Activated T-helper 1 cell treated with anti-CD3 and anti-CD28 coated beads, Interleukin-12 subunit alpha, Interleukin-12 subunit beta, Interleukin-2, Interleukin-4 antibody, amounts not matched to agents 30 ng/mL and 10 ng/mL and 1 ng/mL, durations not matched to agents 14 hours and 24 hours and 36 hours (primary cell): Measurements from ENCODE around the gene CCND3. TPM values are rescaled to one million over a fixed set of nuclear protein-coding genes. Genes with fewer than 3 reads are reported as not detected.
A peak's percentile ranks its signal among the peaks of the same experiment; 100 is the strongest.

Experiments
- DNase-seq: peaks from one replicate; pipeline ENCODE4 v3.0.0; 2021; ENCODE audit warnings: low spot score
- H3K27ac Mint-ChIP-seq: one replicate; pipeline ENCODE4 v1.8.0; 2021; ENCODE audit warnings: mild to moderate bottlenecking, mixed read lengths
- H3K27me3 Mint-ChIP-seq: one replicate; pipeline ENCODE4 v1.8.0; 2022; ENCODE audit warnings: mild to moderate bottlenecking, moderate library complexity, mixed read lengths; ENCODE audit not compliant: insufficient read depth
- H3K36me3 Mint-ChIP-seq: one replicate; pipeline ENCODE4 v1.8.0; 2021; ENCODE audit warnings: low read depth, mixed read lengths
- H3K4me1 Mint-ChIP-seq: one replicate; pipeline ENCODE4 v1.8.0; 2021; ENCODE audit warnings: low read depth, mixed read lengths
- H3K4me3 Mint-ChIP-seq: one replicate; pipeline ENCODE4 v1.8.0; 2021; ENCODE audit warnings: mild to moderate bottlenecking, moderate library complexity, mixed read lengths
- H3K9me3 Mint-ChIP-seq: one replicate; pipeline ENCODE4 v1.8.0; 2021; ENCODE audit warnings: mixed read lengths
- intact Hi-C: fragments of 100-400 bp; cut with micrococcal nuclease; formaldehyde crosslinking; loops from one replicate; pipeline ENCODE4 v1.15.1; 2024
- total RNA-seq: library from RNA; stranded (reverse); gene quantifications from 2 replicates; pipeline ENCODE4 v1.2.3, GENCODE V29; 2022

CCND3 gene
- total RNA-seq, 1 donor from 2014 or later = 351 TPM

- Mint-ChIP-seq H3K27me3 (no peaks in the 10 kb centered on the region), H3K4me1 (peaks cover 50% of the 10 kb centered on the region), H3K27ac (peak overlapping the region; percentile 94), H3K9me3 (no peaks in the 10 kb centered on the region), H3K4me3 (peak overlapping the region; percentile 99), H3K36me3 (peaks cover 38% of the 10 kb centered on the region)
- peak; percentile 56 for DNase-seq
- intact Hi-C loops = loop anchor here (1.0 to 5.0 kb wide), 7 partner anchors 20 to 869 kb away; partner anchors contain the start of genes BYSL, MED20, NFYA and OARD1
Measured at GRCh38 chr6:41940759-41941279, 789 bp downstream of the CCND3 start.

- Mint-ChIP-seq H3K4me3 (peak overlapping the region; percentile 99), H3K4me1 (peaks cover 57% of the 10 kb centered on the region), H3K27ac (peak overlapping the region; percentile 94), H3K27me3 (no peaks in the 10 kb centered on the region), H3K9me3 (no peaks in the 10 kb centered on the region), H3K36me3 (peaks cover 38% of the 10 kb centered on the region)
- intact Hi-C loops = loop anchor here (1.0 to 5.0 kb wide), 4 partner anchors 73 to 868 kb away; partner anchors contain the start of genes MRPS10, NFYA, OARD1 and TOMM6
- DNase-seq = peak; percentile 48
Measured at GRCh38 chr6:41939848-41940758, 1.5 kb downstream of the CCND3 start.

- peak overlapping the region; percentile 94 for H3K27ac Mint-ChIP-seq
- peaks cover 65% of the 10 kb centered on the region for H3K4me1 Mint-ChIP-seq
- no peaks in the 10 kb centered on the region for H3K27me3 Mint-ChIP-seq
- DNase-seq = no peak
- peaks cover 46% of the 10 kb centered on the region for H3K36me3 Mint-ChIP-seq
- peak overlapping the region; percentile 99 for H3K4me3 Mint-ChIP-seq
- H3K9me3 Mint-ChIP-seq = no peaks in the 10 kb centered on the region
- intact Hi-C loops = loop anchor here (5.0 kb wide), 1 partner anchor 278 kb away; the partner anchor contains the start of gene MRPS10
Measured at GRCh38 chr6:41939176-41939847, 2.3 kb downstream of the CCND3 start.

- Mint-ChIP-seq H3K4me1 (peaks cover 67% of the 10 kb centered on the region), H3K27me3 (no peaks in the 10 kb centered on the region), H3K36me3 (peaks cover 48% of the 10 kb centered on the region), H3K27ac (peak overlapping the region; percentile 94), H3K9me3 (no peaks in the 10 kb centered on the region), H3K4me3 (peak overlapping the region; percentile 99)
- DNase-seq = no peak
- intact Hi-C loops = loop anchor here (5.0 kb wide), 1 partner anchor 279 kb away; the partner anchor contains the start of gene MRPS10
Measured at GRCh38 chr6:41938590-41939175, 2.9 kb downstream of the CCND3 start.

GRCh38 chr6:41937861-41938574 lies 3.6 kb downstream of the CCND3 start:
- Mint-ChIP-seq H3K4me1 (peaks cover 69% of the 10 kb centered on the region), H3K27ac (peak overlapping the region; percentile 53), H3K9me3 (no peaks in the 10 kb centered on the region), H3K4me3 (peak overlapping the region; percentile 99), H3K27me3 (no peaks in the 10 kb centered on the region), H3K36me3 (peaks cover 49% of the 10 kb centered on the region)
- intact Hi-C loops = loop anchor here (2.0 to 5.0 kb wide), 3 partner anchors 21 to 279 kb away; partner anchors contain the start of gene MRPS10
- no peak for DNase-seq

- peaks cover 74% of the 10 kb centered on the region for H3K4me1 Mint-ChIP-seq
- H3K9me3 Mint-ChIP-seq = no peaks in the 10 kb centered on the region
- H3K36me3 Mint-ChIP-seq = peaks cover 54% of the 10 kb centered on the region
- no peak for DNase-seq
- intact Hi-C loops = loop anchor here (2.0 to 5.0 kb wide), 3 partner anchors 21 to 280 kb away; partner anchors contain the start of gene MRPS10
- H3K27ac Mint-ChIP-seq = peak overlapping the region; percentile 53
- H3K27me3 Mint-ChIP-seq = no peaks in the 10 kb centered on the region
- peak overlapping the region; percentile 99 for H3K4me3 Mint-ChIP-seq
Measured at GRCh38 chr6:41937472-41937860, 4.1 kb downstream of the CCND3 start.

- peak overlapping the region; percentile 84 for H3K27ac Mint-ChIP-seq
- H3K4me3 Mint-ChIP-seq = peak overlapping the region; percentile 99
- H3K36me3 Mint-ChIP-seq = peaks cover 64% of the 10 kb centered on the region
- peak; percentile 83 for DNase-seq
- H3K4me1 Mint-ChIP-seq = peaks cover 77% of the 10 kb centered on the region
- H3K27me3 Mint-ChIP-seq = no peaks in the 10 kb centered on the region
- intact Hi-C loops = loop anchor here (1.0 to 5.0 kb wide), 10 partner anchors 15 to 281 kb away; partner anchors contain the start of genes BYSL, MED20, MRPS10 and TOMM6
- H3K9me3 Mint-ChIP-seq = no peaks in the 10 kb centered on the region
Measured at GRCh38 chr6:41936073-41936837, 5.4 kb downstream of the CCND3 start.

- intact Hi-C loops = loop anchor here (1.0 to 5.0 kb wide), 10 partner anchors 14 to 282 kb away; partner anchors contain the start of genes BYSL, MED20, MRPS10 and TOMM6
- Mint-ChIP-seq H3K4me3 (peak overlapping the region; percentile 99), H3K27ac (peak overlapping the region; percentile 84), H3K4me1 (peaks cover 77% of the 10 kb centered on the region), H3K27me3 (no peaks in the 10 kb centered on the region), H3K9me3 (no peaks in the 10 kb centered on the region), H3K36me3 (peaks cover 68% of the 10 kb centered on the region)
- no peak for DNase-seq
Measured at GRCh38 chr6:41935685-41936072, 5.9 kb downstream of the CCND3 start.

GRCh38 chr6:41935193-41935574 lies 6.4 kb downstream of the CCND3 start:
- Mint-ChIP-seq H3K9me3 (no peaks in the 10 kb centered on the region), H3K36me3 (peaks cover 65% of the 10 kb centered on the region), H3K27me3 (no peaks in the 10 kb centered on the region), H3K4me1 (peaks cover 76% of the 10 kb centered on the region), H3K27ac (peak overlapping the region; percentile 79), H3K4me3 (peak overlapping the region; percentile 99)
- no peak for DNase-seq
- intact Hi-C loops = loop anchor here (5.0 kb wide), 1 partner anchor 282 kb away; the partner anchor contains the start of gene MRPS10

GRCh38 chr6:41934278-41935192 lies 7.1 kb downstream of the CCND3 start:
- peaks cover 62% of the 10 kb centered on the region for H3K36me3 Mint-ChIP-seq
- no peak for DNase-seq
- peak overlapping the region; percentile 79 for H3K27ac Mint-ChIP-seq
- H3K4me1 Mint-ChIP-seq = peaks cover 70% of the 10 kb centered on the region
- intact Hi-C loops = loop anchor here (5.0 kb wide), 1 partner anchor 283 kb away; the partner anchor contains the start of gene MRPS10
- no peaks in the 10 kb centered on the region for H3K27me3 Mint-ChIP-seq
- no peaks in the 10 kb centered on the region for H3K9me3 Mint-ChIP-seq
- peak overlapping the region; percentile 99 for H3K4me3 Mint-ChIP-seq
